ENCODE results near the gene GCHFR. TPM values are rescaled to one million over a fixed set of nuclear protein-coding genes. Genes with fewer than 3 reads are reported as not detected.

Gene GCHFR
- total and polyA plus RNA-seq, 2 donors from 2014 or later = 15.4 to 145 TPM

GRCh38 chr15:40744815-40745152, 19.1 kb upstream of the GCHFR start:
- FAIRE-seq = no peak
- intact Hi-C loops (cut with DNase I) = no loop called here
- no peak for DNase-seq
- Histone ChIP-seq H3K27ac (ENCODE audit: low read depth in 2 of 2, low read length in 2 of 2) (no peak overlapping the region), H3K36me3 (ENCODE audit: control insufficient read depth in 2 of 3, insufficient read depth in 3 of 3, low read length in 3 of 3) (peaks cover 0 to 33% (median 17%) of the 10 kb centered on the region in 3 donors), H3K4me3 (ENCODE audit: low read length in 3 of 3) (no peak overlapping the region), H3K9ac (ENCODE audit: low read length in 3 of 3) (no peak overlapping the region), H3K27me3 (ENCODE audit: control insufficient read depth, insufficient read depth, low read length) (no peaks in the 10 kb centered on the region), H3K9me3 (ENCODE audit: control insufficient read depth in 2 of 3, insufficient read depth in 1 of 3, low read length in 3 of 3) (no peaks in the 10 kb centered on the region), H3K4me1 (ENCODE audit: control insufficient read depth in 2 of 3, insufficient read depth in 2 of 3, low read depth in 1 of 3, low read length in 3 of 3) (no peaks in the 10 kb centered on the region)
- no peak for TF ChIP-seq CTCF (IDR thresholded peaks at IDR 0.05; ENCODE audit: borderline replicate concordance, extremely low read depth, insufficient read depth)

- no peaks in the 10 kb centered on the region for H3K9me3 ChIP-seq (ENCODE audit: control insufficient read depth in 2 of 3, insufficient read depth in 1 of 3, low read length in 3 of 3)
- H3K4me3 ChIP-seq (ENCODE audit: low read length in 3 of 3) = no peak overlapping the region
- no peaks in the 10 kb centered on the region for H3K27me3 ChIP-seq (ENCODE audit: control insufficient read depth, insufficient read depth, low read length)
- no peak for TF ChIP-seq CTCF (IDR thresholded peaks at IDR 0.05; ENCODE audit: borderline replicate concordance, extremely low read depth, insufficient read depth)
- DNase-seq (no peak), FAIRE-seq (no peak)
- H3K9ac ChIP-seq (ENCODE audit: low read length in 3 of 3) = no peak overlapping the region
- intact Hi-C loops (cut with DNase I) = no loop called here
- peaks cover 6 to 38% (median 30%) of the 10 kb centered on the region in 3 donors for H3K36me3 ChIP-seq (ENCODE audit: control insufficient read depth in 2 of 3, insufficient read depth in 3 of 3, low read length in 3 of 3)
- no peaks in the 10 kb centered on the region for H3K4me1 ChIP-seq (ENCODE audit: control insufficient read depth in 2 of 3, insufficient read depth in 2 of 3, low read depth in 1 of 3, low read length in 3 of 3)
- no peak overlapping the region for H3K27ac ChIP-seq (ENCODE audit: low read depth in 2 of 2, low read length in 2 of 2)
Observed at GRCh38 chr15:40746916-40747418, 16.9 kb upstream of the GCHFR start.

GRCh38 chr15:40747685-40748631, 15.9 kb upstream of the GCHFR start:
- H3K36me3 ChIP-seq (ENCODE audit: control insufficient read depth in 2 of 3, insufficient read depth in 3 of 3, low read length in 3 of 3) = peaks cover 6 to 30% (median 29%) of the 10 kb centered on the region in 3 donors
- no peak overlapping the region for H3K27ac ChIP-seq (ENCODE audit: low read depth in 2 of 2, low read length in 2 of 2)

More at GRCh38 chr15:40747685-40748631, 15.9 kb upstream of the GCHFR start:
- intact Hi-C loops (cut with DNase I) = no loop called here
- TF ChIP-seq CTCF (IDR thresholded peaks at IDR 0.05; ENCODE audit: borderline replicate concordance, extremely low read depth, insufficient read depth) = no peak
- H3K4me1 ChIP-seq (ENCODE audit: control insufficient read depth in 2 of 3, insufficient read depth in 2 of 3, low read depth in 1 of 3, low read length in 3 of 3) = no peaks in the 10 kb centered on the region
- no peak overlapping the region for H3K4me3 ChIP-seq (ENCODE audit: low read length in 3 of 3)
- no peaks in the 10 kb centered on the region for H3K9me3 ChIP-seq (ENCODE audit: control insufficient read depth in 2 of 3, insufficient read depth in 1 of 3, low read length in 3 of 3)
- H3K9ac ChIP-seq (ENCODE audit: low read length in 3 of 3) = no peak overlapping the region
- DNase-seq (no peak), FAIRE-seq (no peak)
- H3K27me3 ChIP-seq (ENCODE audit: control insufficient read depth, insufficient read depth, low read length) = no peaks in the 10 kb centered on the region

All from kidney (tissue), 14 donors.